ENCODE results near the gene GUCA1A.
"Not testable (repeated sequence)": the region's sequence is repeated elsewhere in the genome, so short reads cannot be mapped to it uniquely, and the experiment has no call there.

The GUCA1A gene

DNA sequence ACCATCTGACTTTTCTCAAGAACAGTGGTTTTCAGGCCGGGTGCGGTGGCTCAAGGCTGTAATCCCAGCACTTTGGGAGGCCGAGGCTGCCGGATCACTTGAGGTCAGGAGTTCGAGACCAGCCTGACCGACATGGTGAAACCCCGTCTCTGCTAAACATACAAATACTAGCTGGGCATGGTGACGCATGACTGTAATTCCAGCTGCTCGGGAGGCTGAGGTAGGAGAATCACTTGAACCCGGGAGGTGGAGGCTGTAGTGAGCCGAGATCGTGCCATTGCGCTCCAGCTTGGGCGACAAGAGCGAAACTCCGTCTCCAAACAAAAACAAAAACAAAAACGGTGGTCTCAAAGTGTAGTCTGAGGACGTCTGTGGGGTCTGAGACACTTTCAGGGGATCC is 43.3 kb downstream of the GUCA1A start:
- peaks cover 20% of the 10 kb centered on the region for H3K4me1 ChIP-seq (ENCODE audit: control insufficient read depth, insufficient read depth, low read length)
- not testable (repeated sequence) for H3K9me3 ChIP-seq (ENCODE audit: control insufficient read depth, low read length); H3K27me3 ChIP-seq (replicated peaks; ENCODE audit: control insufficient read depth, insufficient read depth, low read length); DNase-seq (ENCODE audit: low read depth)
- peaks cover 27% of the 10 kb centered on the region for H3K36me3 ChIP-seq (ENCODE audit: control insufficient read depth, insufficient read depth, low read length, severe bottlenecking)
- peak overlapping the region; percentile 99 for H3K9ac ChIP-seq (ENCODE audit: low read length)
- peak overlapping the region; percentile 100 for H3K4me3 ChIP-seq (ENCODE audit: low read length)

DNA sequence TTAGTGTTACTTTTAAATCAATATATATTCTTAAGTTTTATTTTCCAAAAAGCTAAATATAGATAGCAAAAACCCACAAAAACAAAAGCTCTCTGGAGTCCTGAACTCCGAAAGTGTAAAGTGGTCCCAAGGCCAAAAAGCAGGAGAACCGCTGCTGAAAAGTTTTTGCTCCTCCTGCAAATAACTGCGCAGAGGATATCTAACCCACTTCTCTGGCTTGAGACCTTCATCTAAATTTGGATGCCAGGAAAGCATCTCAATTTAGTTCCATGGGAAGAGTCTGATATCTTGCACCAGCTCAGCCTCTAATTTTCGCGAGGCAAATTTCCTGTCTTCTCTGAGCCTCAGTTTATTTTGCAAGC is 44.0 kb downstream of the GUCA1A start:
- Histone ChIP-seq H3K4me3 (ENCODE audit: low read length) (peak overlapping the region; percentile 100), H3K9me3 (ENCODE audit: control insufficient read depth, low read length) (no peaks in the 10 kb centered on the region), H3K36me3 (ENCODE audit: control insufficient read depth, insufficient read depth, low read length, severe bottlenecking) (peaks cover 21% of the 10 kb centered on the region), H3K4me1 (ENCODE audit: control insufficient read depth, insufficient read depth, low read length) (peaks cover 20% of the 10 kb centered on the region), H3K27me3 (replicated peaks; ENCODE audit: control insufficient read depth, insufficient read depth, low read length) (no peaks in the 10 kb centered on the region), H3K9ac (ENCODE audit: low read length) (peak overlapping the region; percentile 99)
- peak; percentile 42 for DNase-seq (ENCODE audit: low read depth)

DNA sequence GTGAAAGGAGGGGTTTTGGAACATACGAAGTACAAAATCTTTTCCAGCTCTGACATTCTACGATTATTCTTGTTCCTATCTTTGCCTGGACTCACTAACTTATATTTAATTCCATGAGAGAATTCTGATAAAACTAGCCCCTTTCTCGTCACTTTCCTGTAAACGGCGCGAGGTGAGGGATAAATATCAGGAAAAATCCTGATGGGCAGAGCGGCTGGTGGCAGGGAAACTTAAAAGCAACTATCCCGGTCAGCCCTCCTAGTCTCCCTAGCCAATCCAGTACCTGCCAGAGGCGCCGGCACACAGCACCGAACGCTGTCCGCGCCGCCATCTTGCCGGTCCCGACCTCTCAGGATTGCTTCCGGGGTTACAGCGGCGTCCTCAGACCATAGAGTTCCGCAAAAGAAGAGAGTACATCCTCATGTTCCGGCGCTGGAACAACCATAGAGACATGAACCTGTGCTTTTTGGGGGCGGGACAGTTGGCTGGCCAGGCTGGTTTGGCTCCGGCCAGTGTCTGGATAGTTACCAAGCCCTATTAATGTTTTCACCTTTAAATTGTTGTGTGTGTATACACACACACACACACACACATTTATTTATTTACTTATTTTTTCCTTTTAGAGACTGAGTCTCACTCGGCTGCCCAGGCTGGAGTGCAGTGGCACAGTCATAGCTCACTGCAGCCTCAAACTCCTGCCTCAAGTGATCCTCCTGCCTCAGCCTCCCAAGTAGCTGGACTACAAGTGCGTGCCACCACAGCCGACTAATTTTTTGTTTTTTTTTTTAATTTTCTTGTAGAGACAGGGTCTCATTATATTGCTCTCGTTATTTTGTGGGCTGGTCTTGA is 44.6 kb downstream of the GUCA1A start, which contains the start of gene MRPS10:
TSS of gene MRPS10 (minus strand) at position 343 of the 849 bp plus-strand sequence. CDS start at position 331, 12 bp downstream.
- no peaks in the 10 kb centered on the region for H3K27me3 ChIP-seq (replicated peaks; ENCODE audit: control insufficient read depth, insufficient read depth, low read length)
- peak within 1 kb of the TSS; percentile 99 for H3K9ac ChIP-seq (ENCODE audit: low read length)
- DNase-seq (ENCODE audit: low read depth), result peak; percentile 97
- no peaks in the 10 kb centered on the region for H3K9me3 ChIP-seq (ENCODE audit: control insufficient read depth, low read length)
- peak within 1 kb of the TSS; percentile 100 for H3K4me3 ChIP-seq (ENCODE audit: low read length)
- peaks cover 20% of the 10 kb centered on the region for H3K4me1 ChIP-seq (ENCODE audit: control insufficient read depth, insufficient read depth, low read length)
- peaks cover 15% of the 10 kb centered on the region for H3K36me3 ChIP-seq (ENCODE audit: control insufficient read depth, insufficient read depth, low read length, severe bottlenecking)

DNA sequence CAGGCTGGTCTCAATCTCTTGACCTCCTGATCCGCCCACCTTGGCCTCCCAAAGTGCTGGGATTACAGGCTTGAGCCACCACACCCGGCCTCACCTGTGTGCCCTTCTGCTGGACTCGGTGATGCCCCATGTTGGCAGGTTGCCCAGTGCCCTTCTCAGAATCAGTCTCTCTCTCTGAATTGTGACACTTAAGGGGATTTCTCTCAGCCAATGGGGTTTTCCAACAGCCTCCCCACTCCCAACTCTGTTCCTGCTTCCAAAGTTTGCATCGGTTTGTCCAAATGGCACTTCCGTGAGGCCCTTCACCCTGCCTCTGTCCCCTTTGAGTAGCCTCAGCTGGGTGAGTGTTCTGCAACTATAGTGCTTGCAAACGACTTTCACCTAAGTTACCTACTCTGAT is 47.6 kb downstream of the GUCA1A start:
- Histone ChIP-seq H3K4me1 (ENCODE audit: control insufficient read depth, insufficient read depth, low read length) (peaks cover 13% of the 10 kb centered on the region), H3K36me3 (ENCODE audit: control insufficient read depth, insufficient read depth, low read length, severe bottlenecking) (no peaks in the 10 kb centered on the region), H3K9ac (ENCODE audit: low read length) (no peak overlapping the region), H3K4me3 (ENCODE audit: low read length) (no peak overlapping the region), H3K9me3 (ENCODE audit: control insufficient read depth, low read length) (no peaks in the 10 kb centered on the region), H3K27me3 (replicated peaks; ENCODE audit: control insufficient read depth, insufficient read depth, low read length) (no peaks in the 10 kb centered on the region)
- DNase-seq (ENCODE audit: low read depth), result no peak

DNA sequence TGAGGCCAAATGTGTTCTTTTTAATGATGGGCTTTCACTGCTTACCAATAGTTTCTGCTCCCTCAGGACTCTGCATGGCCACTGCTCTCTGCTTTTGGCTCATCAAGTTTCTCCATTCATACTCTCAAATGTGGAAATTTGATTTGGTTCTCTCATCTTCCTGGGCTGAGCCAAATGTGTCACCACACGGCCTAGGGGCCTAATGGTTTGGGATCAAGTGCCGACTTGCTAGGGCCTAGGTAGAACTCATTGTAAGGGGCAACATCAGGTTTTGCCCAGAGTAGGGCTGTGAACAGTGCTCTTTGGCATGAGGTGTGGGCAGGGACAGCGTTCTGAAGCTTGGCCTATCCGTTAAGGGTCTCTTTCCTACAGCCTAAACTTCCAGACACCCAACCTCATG is 48.4 kb downstream of the GUCA1A start:
- H3K4me1 ChIP-seq (ENCODE audit: control insufficient read depth, insufficient read depth, low read length), result peaks cover 15% of the 10 kb centered on the region
- H3K27me3 ChIP-seq (replicated peaks; ENCODE audit: control insufficient read depth, insufficient read depth, low read length), result no peaks in the 10 kb centered on the region
- H3K9me3 ChIP-seq (ENCODE audit: control insufficient read depth, low read length), result no peaks in the 10 kb centered on the region
- H3K9ac ChIP-seq (ENCODE audit: low read length), result no peak overlapping the region
- no peak overlapping the region for H3K4me3 ChIP-seq (ENCODE audit: low read length)
- H3K36me3 ChIP-seq (ENCODE audit: control insufficient read depth, insufficient read depth, low read length, severe bottlenecking), result no peaks in the 10 kb centered on the region
- DNase-seq (ENCODE audit: low read depth), result no peak

DNA sequence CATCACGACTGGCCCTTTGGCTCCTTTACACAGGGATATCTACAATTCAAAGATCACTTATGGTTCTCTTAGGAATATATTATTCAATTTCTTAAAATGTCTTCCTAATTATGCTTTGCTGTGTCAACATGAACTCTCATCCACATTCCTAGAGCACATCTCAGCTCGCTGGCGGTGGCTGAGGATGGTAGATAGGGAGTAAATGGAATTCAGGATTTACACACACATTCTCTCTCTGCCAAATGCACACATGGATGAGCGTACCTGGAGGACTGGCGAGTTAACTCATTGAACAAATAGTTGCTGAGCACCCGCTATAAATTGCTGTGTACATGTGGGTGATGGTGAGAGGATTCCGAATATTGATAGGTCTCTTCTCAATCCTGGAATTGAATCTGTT is 49.3 kb downstream of the GUCA1A start:
- H3K4me3 ChIP-seq (ENCODE audit: low read length), result no peak overlapping the region
- peaks cover 18% of the 10 kb centered on the region for H3K4me1 ChIP-seq (ENCODE audit: control insufficient read depth, insufficient read depth, low read length)
- no peaks in the 10 kb centered on the region for H3K27me3 ChIP-seq (replicated peaks; ENCODE audit: control insufficient read depth, insufficient read depth, low read length)
- H3K9ac ChIP-seq (ENCODE audit: low read length), result no peak overlapping the region
- no peaks in the 10 kb centered on the region for H3K9me3 ChIP-seq (ENCODE audit: control insufficient read depth, low read length)
- H3K36me3 ChIP-seq (ENCODE audit: control insufficient read depth, insufficient read depth, low read length, severe bottlenecking), result no peaks in the 10 kb centered on the region
- DNase-seq (ENCODE audit: low read depth), result no peak

DNA sequence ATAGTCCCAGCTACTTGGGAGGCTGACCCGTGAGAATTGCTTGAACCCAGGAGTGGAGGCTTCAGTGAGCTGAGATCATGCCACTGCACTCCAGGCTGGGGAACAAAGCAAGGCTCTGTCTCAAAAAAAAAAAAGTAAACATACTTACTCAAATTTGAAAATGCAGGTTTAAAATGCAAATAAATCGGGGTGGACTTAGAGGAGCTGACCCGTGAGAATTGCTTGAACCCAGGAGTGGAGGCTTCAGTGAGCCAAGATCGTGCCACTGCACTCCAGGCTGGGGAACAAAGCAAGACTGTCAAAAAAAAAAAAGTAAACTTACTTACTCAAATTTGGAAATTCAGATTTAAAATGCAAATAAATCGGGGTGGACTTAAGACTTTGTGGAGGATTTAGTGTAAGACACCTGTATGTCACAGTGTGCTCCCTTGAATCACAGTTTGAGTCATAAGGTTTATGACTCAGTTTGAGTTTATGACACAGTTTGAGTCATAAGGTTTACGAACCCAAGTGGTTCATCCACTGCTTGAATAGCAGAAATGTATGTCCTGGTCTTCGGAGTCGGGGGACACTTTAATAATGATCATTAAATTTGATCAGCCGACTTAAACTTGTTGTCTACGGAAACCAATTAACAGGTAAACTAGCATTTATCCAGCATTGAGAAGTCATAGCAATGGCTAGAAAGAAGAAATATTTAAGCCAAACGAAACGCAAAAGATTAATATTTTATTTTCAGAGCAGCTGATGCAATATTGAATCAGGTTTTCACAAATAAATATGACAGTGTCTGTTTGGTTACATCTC is 51.3 kb downstream of the GUCA1A start:
- Histone ChIP-seq H3K4me3 (ENCODE audit: low read length) (no peak overlapping the region), H3K9ac (ENCODE audit: low read length) (no peak overlapping the region), H3K27me3 (replicated peaks; ENCODE audit: control insufficient read depth, insufficient read depth, low read length) (no peaks in the 10 kb centered on the region), H3K36me3 (ENCODE audit: control insufficient read depth, insufficient read depth, low read length, severe bottlenecking) (no peaks in the 10 kb centered on the region), H3K9me3 (ENCODE audit: control insufficient read depth, low read length) (no peaks in the 10 kb centered on the region), H3K4me1 (ENCODE audit: control insufficient read depth, insufficient read depth, low read length) (peaks cover 18% of the 10 kb centered on the region)
- DNase-seq (ENCODE audit: low read depth), result peak; percentile 58

DNA sequence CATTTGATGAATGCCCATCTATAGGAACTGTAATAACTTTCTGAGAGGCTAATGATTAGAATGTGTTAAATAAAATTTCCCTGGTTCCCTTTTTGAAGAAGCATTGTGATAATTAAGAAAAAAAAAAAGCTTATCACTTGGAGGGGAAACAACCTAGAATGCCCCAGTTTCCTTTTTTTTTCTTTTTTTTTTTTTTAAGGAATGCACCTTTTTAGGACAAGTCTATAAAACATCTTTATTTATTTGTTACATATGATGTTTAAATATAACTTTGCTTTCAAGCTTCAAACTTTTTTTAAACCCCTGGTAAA is 51.8 kb downstream of the GUCA1A start:
- Histone ChIP-seq H3K9ac (ENCODE audit: low read length) (no peak overlapping the region), H3K9me3 (ENCODE audit: control insufficient read depth, low read length) (no peaks in the 10 kb centered on the region), H3K4me3 (ENCODE audit: low read length) (no peak overlapping the region), H3K27me3 (replicated peaks; ENCODE audit: control insufficient read depth, insufficient read depth, low read length) (no peaks in the 10 kb centered on the region), H3K4me1 (ENCODE audit: control insufficient read depth, insufficient read depth, low read length) (peaks cover 21% of the 10 kb centered on the region), H3K36me3 (ENCODE audit: control insufficient read depth, insufficient read depth, low read length, severe bottlenecking) (no peaks in the 10 kb centered on the region)
- no peak for DNase-seq (ENCODE audit: low read depth)

DNA sequence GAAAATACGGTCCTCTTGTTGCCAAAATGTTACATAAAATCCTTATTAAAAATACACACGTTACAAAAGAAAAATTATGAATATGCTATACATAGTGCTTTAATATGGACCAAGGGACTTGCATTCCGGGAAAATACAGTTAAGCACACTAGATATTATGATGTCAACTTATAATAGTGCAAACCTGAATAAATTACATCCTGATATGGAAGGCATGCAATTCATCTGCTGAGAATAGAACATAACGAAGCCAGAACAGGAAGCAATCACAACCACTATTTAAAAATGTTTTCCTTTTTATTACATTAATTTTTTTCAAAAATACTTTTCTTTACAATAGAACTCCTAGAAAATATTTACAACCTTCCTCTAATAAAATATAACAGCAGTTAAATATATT is 52.3 kb downstream of the GUCA1A start:
- Histone ChIP-seq H3K4me3 (ENCODE audit: low read length) (no peak overlapping the region), H3K27me3 (replicated peaks; ENCODE audit: control insufficient read depth, insufficient read depth, low read length) (no peaks in the 10 kb centered on the region), H3K4me1 (ENCODE audit: control insufficient read depth, insufficient read depth, low read length) (peaks cover 22% of the 10 kb centered on the region), H3K9ac (ENCODE audit: low read length) (no peak overlapping the region), H3K9me3 (ENCODE audit: control insufficient read depth, low read length) (no peaks in the 10 kb centered on the region), H3K36me3 (ENCODE audit: control insufficient read depth, insufficient read depth, low read length, severe bottlenecking) (no peaks in the 10 kb centered on the region)
- no peak for DNase-seq (ENCODE audit: low read depth)

DNA sequence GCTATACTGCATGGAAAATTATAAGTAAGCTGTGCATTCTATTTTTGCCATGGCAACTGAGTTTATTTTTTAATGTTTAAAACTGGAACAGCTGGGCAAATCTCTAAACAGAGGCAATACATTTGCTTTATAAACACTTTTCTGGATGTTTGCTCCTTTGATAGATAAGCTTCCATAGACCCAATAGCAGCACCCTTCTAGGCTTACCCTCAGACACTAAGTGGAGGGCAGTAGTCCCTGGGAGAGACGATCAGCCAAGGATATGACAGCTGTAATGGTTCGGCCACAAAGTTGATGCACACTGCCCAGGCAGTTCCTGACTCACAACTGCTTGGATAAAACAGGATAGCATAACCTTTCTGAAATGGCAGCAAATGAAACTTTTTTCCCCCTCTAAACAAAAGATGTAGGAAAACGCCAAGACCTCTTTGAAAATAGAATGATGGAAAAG is 53.0 kb downstream of the GUCA1A start:
- H3K27me3 ChIP-seq (replicated peaks; ENCODE audit: control insufficient read depth, insufficient read depth, low read length), result no peaks in the 10 kb centered on the region
- H3K9me3 ChIP-seq (ENCODE audit: control insufficient read depth, low read length), result no peaks in the 10 kb centered on the region
- no peaks in the 10 kb centered on the region for H3K36me3 ChIP-seq (ENCODE audit: control insufficient read depth, insufficient read depth, low read length, severe bottlenecking)
- H3K9ac ChIP-seq (ENCODE audit: low read length), result no peak overlapping the region
- peak; percentile 48 for DNase-seq (ENCODE audit: low read depth)
- peaks cover 22% of the 10 kb centered on the region for H3K4me1 ChIP-seq (ENCODE audit: control insufficient read depth, insufficient read depth, low read length)
- H3K4me3 ChIP-seq (ENCODE audit: low read length), result no peak overlapping the region

DNA sequence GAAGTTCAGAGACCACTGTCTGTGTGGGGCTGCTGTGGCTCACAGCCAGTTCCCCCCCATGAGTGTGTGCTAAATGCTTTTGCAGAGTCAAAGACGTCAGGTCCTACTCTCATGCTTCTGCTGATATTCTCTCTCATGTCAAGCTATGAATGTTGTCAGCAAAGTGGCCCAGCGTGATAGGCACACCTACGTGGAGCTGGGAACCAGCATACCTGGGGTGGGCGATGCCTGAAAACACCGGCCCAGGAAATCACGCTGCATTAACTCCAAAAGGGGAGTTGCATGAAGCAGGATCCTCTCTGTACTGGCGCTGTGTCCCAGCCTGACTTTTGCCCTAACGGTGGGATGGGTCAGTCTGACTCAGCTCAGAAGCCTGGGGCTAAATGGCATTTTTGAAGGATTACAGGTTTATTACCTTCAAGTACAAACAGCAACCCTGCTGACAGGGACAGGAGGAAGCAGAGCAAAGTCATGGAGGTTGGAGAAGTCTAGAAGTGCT is 53.5 kb downstream of the GUCA1A start:
- H3K27me3 ChIP-seq (replicated peaks; ENCODE audit: control insufficient read depth, insufficient read depth, low read length), result no peaks in the 10 kb centered on the region
- H3K36me3 ChIP-seq (ENCODE audit: control insufficient read depth, insufficient read depth, low read length, severe bottlenecking), result no peaks in the 10 kb centered on the region
- peaks cover 22% of the 10 kb centered on the region for H3K4me1 ChIP-seq (ENCODE audit: control insufficient read depth, insufficient read depth, low read length)
- no peak for DNase-seq (ENCODE audit: low read depth)
- no peak overlapping the region for H3K4me3 ChIP-seq (ENCODE audit: low read length)
- H3K9ac ChIP-seq (ENCODE audit: low read length), result peak overlapping the region; percentile 22
- H3K9me3 ChIP-seq (ENCODE audit: control insufficient read depth, low read length), result no peaks in the 10 kb centered on the region
